ENCODE measurements around the gene ARL15.

The ARL15 gene

DNA sequence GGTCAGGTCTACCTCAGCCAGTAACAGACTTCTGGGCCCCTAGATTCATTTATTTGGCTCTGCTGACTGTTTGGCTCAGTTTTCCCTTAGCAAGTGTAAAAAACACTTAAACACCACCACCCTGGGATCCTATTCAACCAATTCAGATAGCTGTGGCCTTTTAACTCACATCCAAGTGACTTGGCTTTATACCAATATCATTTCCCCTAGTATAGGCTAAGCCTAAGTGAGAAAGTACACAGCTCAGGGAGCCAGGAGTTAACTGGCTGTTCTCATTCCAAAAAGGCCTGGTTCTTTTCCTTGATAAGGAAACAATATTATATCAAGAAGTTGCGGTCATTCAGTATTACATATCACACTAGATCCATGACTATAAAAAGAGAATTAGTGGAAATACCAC is 163.5 kb downstream of the ARL15 start:
- DNase-seq, result no peak

DNA sequence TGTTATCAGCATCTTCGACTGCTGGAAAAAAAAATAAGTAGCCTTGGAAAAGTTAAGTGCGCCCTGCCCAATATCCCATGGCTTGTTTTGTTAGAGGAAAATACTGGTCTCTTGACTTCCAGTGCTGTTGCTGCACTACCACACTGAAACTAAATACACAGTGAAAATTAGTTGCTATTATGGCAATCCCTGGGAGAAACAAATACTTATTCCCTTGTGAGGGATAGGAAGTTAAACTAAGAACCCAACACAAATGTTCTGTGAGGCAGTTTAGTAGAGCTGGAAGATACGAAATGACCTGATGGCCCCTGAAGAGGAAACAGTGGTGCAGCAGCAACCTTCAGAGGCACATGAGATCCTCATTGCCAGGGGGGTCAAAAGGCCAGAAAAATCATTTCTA is 164.0 kb downstream of the ARL15 start:
- no peak for DNase-seq

DNA sequence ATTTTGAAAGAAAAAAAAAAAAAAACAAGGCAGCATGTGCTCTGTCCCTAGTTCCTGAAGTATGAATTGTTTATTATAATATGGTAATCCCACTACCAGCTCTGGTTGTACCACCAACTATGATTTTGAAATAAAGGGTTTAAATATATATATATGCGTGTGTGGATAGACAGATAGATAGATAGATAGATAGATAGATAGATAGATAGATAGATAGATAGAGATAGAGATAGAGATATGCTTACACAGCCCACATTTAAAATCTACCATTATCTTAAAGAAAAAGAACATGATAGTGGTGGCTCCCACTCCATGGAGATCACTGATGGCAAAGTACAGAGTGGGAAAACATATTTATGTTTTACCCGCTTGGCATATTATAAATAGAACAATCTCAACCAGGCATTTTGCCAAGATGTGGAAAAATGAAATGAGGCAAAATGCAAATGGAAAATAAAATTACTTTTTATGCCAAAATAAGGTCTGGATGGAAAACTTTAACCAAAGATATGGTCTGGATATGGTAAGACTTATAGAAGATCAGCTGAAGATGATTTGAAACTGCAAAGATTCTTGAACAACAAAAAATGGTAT is 170.0 kb downstream of the ARL15 start:
- DNase-seq, result no peak

- DNase-seq, result no peak
These were observed 173.6 kb downstream of the ARL15 start for GRCh38 chr5:54136516-54137440.

- no peak for DNase-seq
These were observed 175.3 kb downstream of the ARL15 start for GRCh38 chr5:54135042-54135441.

- DNase-seq, result no peak
These were observed 176.5 kb downstream of the ARL15 start for GRCh38 chr5:54133917-54134316.

DNA sequence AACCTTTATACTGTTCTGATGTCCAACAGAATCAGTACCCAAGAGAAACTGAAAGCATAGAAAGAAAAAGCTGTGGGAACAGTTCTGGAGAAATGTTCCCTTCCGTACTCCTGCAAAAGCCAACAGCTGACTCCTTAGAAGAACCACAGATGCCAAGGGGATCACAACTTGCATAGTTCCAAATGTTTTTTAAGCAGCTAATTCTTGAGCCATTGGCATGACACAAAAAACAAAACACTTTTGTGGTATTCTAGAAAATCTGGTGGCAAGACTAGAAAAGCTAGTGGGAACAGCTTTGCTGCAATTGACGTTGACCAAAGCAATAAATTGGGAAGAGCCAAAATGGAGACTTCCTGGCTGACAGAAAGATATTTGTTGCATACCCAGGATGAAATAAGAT is 189.9 kb downstream of the ARL15 start:
- no peak for DNase-seq

DNA sequence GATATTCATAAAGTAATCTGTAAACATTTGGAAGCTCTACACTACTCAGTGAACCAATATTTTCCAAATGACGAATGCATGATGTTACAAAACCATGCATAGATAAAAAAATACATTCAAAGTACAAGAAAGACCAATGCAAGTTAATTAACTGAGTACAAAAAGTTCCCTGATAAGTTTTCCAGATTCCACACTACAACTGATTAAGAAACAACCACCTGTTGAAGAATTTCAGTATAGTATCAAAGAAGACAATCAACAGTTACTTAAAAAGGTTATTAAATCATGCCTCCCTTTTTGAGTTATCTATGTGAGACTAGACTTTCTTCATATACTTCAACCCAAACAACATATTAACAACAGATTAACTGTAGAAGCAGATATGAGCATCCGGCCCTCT is 192.4 kb downstream of the ARL15 start:
- no peak for DNase-seq

DNA sequence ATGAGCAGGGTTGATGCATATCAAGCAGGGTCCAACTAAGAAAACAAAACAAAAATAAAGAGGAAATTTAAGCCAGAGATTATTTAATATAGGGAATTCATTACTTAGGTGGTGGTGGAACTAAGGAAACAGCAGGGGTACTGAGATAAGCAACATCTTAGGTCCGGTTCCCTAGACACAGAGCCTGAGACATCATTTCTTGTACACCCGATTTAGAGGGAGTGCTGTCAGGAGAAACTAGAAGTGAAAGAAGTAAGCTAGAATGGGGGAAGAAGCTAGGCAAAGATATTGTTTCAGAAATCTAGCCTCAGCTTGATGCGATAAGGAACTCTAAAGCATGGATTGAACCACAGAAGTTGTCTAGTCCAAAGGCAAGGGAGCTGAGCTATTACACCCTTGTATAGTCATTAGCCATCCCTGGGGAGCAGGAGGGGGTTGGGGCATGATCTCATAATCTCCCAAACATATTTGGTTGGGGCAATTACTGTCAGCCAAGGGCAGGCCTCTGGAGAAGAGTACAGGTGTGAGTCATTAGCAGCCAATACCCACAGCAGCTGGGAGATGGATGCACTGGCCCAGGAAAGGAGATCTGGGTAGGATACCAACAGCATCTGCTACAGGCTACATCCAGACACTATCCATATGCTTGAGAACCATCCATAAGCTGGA is 194.5 kb downstream of the ARL15 start:
- DNase-seq, result no peak

DNA sequence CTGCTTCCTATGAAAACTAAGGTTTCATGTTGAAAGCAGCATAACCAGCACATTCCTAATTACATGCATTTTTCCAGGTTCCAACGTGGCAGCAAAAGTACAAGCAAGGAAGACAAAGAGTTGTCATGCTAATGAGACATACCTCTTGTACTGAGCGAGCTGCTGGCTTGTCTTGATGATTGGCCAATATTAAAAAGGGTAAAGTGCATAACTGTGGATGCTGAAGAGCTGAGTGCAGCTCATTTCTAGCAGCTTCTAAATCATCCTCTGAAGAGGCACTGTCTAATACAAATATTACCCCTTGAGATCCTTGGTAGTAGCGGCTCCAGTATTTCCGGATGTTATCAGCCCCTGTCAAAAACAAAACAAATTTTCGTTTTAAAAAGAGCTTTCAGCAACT is 197.3 kb downstream of the ARL15 start:
- no peak for DNase-seq

DNA sequence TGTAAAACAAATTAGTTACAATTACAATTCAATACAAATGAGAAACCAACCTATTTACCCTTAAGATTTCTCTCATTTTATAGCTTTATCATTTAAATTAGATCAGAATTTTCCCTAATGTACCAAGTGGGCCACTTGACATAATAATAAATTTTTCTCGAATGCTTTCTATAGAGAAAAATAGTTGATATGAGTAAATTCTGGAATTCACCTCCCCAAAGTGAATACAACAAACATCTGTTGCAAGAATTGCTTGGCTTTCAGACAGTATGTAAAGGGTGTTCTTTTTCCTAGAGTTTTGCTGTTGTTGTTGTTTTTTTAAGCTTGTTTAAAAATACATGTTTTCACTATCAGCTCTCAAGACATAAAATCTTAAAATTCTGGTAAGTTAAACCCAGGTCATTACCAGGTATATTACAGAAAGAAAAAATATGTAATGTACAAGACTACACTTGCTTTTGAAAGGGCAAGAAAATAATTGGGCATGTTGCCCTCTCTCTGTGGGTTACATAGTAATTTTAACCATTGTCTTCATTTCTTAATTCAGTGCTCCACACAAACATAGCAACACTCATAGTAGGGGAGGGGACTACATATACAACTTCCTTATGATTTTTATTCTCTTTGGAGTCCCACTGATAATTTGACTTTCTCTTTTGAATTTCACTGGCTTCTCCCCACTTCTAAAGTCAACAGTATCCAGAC is 200.6 kb downstream of the ARL15 start:
- no peak for DNase-seq

DNA sequence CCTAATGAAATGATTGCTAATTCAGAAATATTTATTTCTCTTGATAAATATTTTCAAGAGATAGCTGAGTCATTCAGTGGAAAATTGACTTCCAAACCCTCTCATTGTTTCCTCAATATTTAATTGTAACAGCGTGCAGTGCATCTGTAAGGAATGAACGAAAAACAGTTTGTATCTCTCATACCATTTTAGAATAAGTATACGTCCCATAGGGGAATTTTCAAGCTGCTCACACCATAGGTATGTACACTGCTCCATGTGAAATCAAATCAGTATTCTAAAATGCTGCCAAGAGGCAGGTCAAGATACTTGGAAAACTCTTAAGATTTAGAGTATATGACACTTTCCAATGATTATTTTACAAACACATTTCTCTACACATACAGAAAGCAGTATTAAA is 202.2 kb downstream of the ARL15 start:
- no peak for DNase-seq

DNA sequence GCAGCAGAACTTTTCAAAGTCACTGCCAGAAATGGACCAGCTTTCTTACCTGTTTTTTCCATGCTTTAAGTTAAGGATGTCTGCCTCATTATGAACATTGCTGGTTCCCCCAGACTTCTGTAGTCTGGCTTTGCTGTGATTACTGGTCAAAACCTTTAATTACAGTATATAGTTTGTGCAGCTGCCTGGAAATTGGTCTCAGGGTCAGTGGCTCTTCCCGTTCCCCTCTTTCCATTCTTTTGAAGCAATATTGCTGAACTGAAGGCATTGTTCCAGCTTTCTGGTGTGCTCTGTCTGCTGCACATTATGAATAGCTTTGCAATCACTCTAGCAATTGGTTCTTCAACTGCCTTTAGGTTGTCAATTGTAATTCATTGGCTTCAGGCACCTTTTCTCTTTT is 206.5 kb downstream of the ARL15 start:
- DNase-seq, result no peak

GRCh38 chr5:54098267-54098666 is 212.1 kb downstream of the ARL15 start:
- DNase-seq, result no peak

DNA sequence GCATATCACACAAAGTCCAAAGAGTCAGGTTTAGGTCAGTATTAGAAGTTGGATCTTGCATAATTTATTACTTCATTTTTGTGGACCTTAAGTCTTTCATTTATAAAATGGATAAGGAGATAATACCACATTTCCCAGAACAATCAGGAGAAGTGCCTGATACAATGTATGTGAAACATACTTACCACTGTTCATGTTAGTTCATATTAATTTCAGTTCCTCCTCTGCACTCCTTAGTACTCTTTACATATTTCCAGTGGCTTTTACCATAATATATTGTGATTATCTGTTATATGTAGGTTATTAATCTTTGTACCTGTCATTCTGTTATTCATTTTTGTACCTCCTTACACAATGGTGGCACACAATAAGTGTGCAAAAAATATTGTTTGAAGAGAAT is 214.4 kb downstream of the ARL15 start:
- DNase-seq, result no peak

GRCh38 chr5:54094706-54095105 is 215.7 kb downstream of the ARL15 start:
- DNase-seq, result no peak

DNA sequence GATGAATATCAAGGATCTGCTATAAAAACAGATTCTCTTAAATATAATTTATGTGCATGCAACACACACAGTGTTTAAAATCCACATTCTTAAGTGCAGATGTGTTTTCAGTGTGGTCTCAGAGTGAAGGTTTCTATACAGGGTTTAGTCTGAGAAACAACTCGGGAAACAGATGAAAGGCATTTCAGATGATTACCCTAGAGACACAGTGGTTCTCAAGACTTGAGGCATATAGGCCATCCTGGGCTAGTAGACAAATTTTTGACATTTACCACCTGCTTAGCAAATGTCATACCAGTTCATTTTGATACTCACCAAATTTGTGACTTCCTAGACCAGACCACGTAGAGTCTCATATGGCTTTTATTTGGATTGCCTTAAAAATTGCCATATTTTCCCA is 216.5 kb downstream of the ARL15 start:
- DNase-seq, result no peak

- DNase-seq, result no peak
These were observed 217.3 kb downstream of the ARL15 start for GRCh38 chr5:54093081-54093492.

GRCh38 chr5:54091307-54092130 is 218.9 kb downstream of the ARL15 start:
- DNase-seq, result no peak

GRCh38 chr5:54090495-54091120 is 219.8 kb downstream of the ARL15 start:
- no peak for DNase-seq

DNA sequence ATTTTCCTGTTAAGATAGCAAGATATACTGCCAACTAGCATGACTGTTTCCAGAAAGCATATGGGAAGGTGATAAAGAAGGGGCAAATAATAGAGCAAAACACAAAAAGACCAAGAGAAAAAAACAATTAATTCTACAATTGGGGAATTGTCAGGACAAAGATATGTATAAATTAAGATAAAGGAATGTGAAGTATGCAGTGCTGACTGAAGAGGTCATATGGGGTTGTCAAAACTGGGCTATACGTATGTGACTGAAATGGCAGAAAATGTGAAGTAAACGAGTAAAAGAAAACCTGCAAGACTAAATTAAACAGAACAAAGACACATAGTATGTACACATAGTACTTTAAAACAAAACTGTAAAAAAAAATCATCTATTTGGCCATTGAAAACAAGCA is 222.3 kb downstream of the ARL15 start:
- DNase-seq, result no peak

- no peak for DNase-seq
These were observed 222.9 kb downstream of the ARL15 start for GRCh38 chr5:54087436-54087835.
